GM12878 (cell line): ENCODE measurements around the gene MCAT. TPM values are rescaled to one million over a fixed set of nuclear protein-coding genes. Genes with fewer than 3 reads are reported as not detected.

Experiments used
- ASH2L ChIP-seq: fragments of 300-600, 200-600 bp; sonication (generic); IDR thresholded peaks from 2 replicates; pipeline ENCODE4 v1.6.1; 2017; ENCODE audit warnings: low read depth, mild to moderate bottlenecking, borderline replicate concordance
- CBFB ChIP-seq: IDR thresholded peaks from 2 replicates; pipeline ENCODE4 v1.6.1; 2016; ENCODE audit warnings: antibody characterized with exemption, low read depth
- EP300 ChIP-seq, 2 experiments: fragments of 150-350 bp in 1 of 2; IDR thresholded peaks; 2 replicates each; pipeline ENCODE4 v1.6.1; 2011 to 2012; ENCODE audit warnings: low read depth in 2 of 2, low read length in 2 of 2, borderline replicate concordance in 1 of 2, improper control_type of control experiment in 1 of 2, inconsistent platforms in 1 of 2; ENCODE audit not compliant: control insufficient read depth in 1 of 2
- GATAD2B ChIP-seq: fragments of 450-650 bp; conservative IDR thresholded peaks from 2 replicates; pipeline ENCODE4 v1.6.1; 2017; ENCODE audit warnings: low read depth, mild to moderate bottlenecking, moderate library complexity
- MYB ChIP-seq: fragments of 150-350 bp; IDR thresholded peaks from 2 replicates; pipeline ENCODE4 v1.6.1; 2014; ENCODE audit warnings: mild to moderate bottlenecking, low read depth, low read length, borderline replicate concordance
- NFYA ChIP-seq: IDR thresholded peaks from 2 replicates; pipeline ENCODE4 v1.6.1; 2011; ENCODE audit warnings: low read depth, mild to moderate bottlenecking, low read length, improper control_type of control experiment, borderline replicate concordance
- RBBP5 ChIP-seq: fragments of 200-600 bp; sonication (generic); conservative IDR thresholded peaks from 2 replicates; pipeline ENCODE4 v1.6.1; 2016
- SIX5 ChIP-seq: IDR thresholded peaks from 2 replicates; pipeline ENCODE4 v1.6.1; 2011; ENCODE audit warnings: mild to moderate bottlenecking, low read depth, low read length, moderate library complexity; ENCODE audit not compliant: severe bottlenecking
- SREBF1 ChIP-seq: IDR thresholded peaks from 2 replicates; pipeline ENCODE4 v1.6.1; 2012; ENCODE audit warnings: mild to moderate bottlenecking, low read length
- TCF3 ChIP-seq: IDR thresholded peaks from 2 replicates; pipeline ENCODE4 v1.6.1; 2012; ENCODE audit warnings: low read depth, mild to moderate bottlenecking, low read length, borderline replicate concordance; ENCODE audit not compliant: insufficient read depth
- ZNF274 ChIP-seq: IDR thresholded peaks from one replicate; pipeline ENCODE4 v1.8.0; 2011; ENCODE audit not compliant: insufficient read length, insufficient read depth
- ZNF622 ChIP-seq: fragments of 450-650 bp; IDR thresholded peaks from 2 replicates; pipeline ENCODE4 v1.6.1; 2017; ENCODE audit warnings: mild to moderate bottlenecking, inconsistent platforms
- polyA plus RNA-seq, 11 experiments: library from polyadenylated mRNA; depleted of rRNA in 4 of 11; unstranded in 6 of 11; stranded (reverse) in 5 of 11; fragments of >200 nt; fragmentation: Nextera tagmentation in 4 of 11; fragmentation: Illumina TruSeq in 1 of 11; extraction: Ambion mirVana in 4 of 11; extraction: Trizol in 1 of 11; gene quantifications; 1 replicate in 1 of 11; 2 replicates in 10 of 11; pipeline versions ENCODE4 v1.2.1 to v1.2.3, GENCODE V29; 2011 to 2016; ENCODE audit warnings: inconsistent platforms in 2 of 11, missing spikeins in 2 of 11, low read depth in 1 of 11
- total RNA-seq, 4 experiments: library from RNA; depleted of rRNA in 3 of 4; stranded (reverse); fragments of >200 nt in 3 of 4; fragmentation: Illumina TruSeq in 1 of 4; extraction: Trizol in 1 of 4; gene quantifications; 2 replicates each; pipeline versions ENCODE4 v1.2.1 to v1.2.3, GENCODE V29; 2013 to 2021
- TF ChIP-seq, protein P1 (sequence below): IDR thresholded peaks from 2 replicates; pipeline ENCODE4 v1.6.1; 2012; ENCODE audit warnings: low read length, inconsistent platforms
- TF ChIP-seq, protein P2 (sequence below): fragments of 450-650 bp; IDR thresholded peaks from 2 replicates; pipeline ENCODE4 v1.6.1; 2014; ENCODE audit warnings: mild to moderate bottlenecking
- TF ChIP-seq, protein P3 (sequence below): fragments of 450-650 bp; formaldehyde crosslinking; IDR thresholded peaks from 2 replicates; pipeline ENCODE4 v1.4.0; 2020; ENCODE audit warnings: mild to moderate bottlenecking, moderate library complexity
- TF ChIP-seq, protein P4 (sequence below): fragments of 450-650 bp; formaldehyde crosslinking; IDR thresholded peaks from 2 replicates; pipeline ENCODE4 v1.4.0; 2022; ENCODE audit warnings: mild to moderate bottlenecking, moderate library complexity
- TF ChIP-seq, protein P5 (sequence below): fragments of 450-650 bp; IDR thresholded peaks from 2 replicates; pipeline ENCODE4 v1.6.1; 2017; ENCODE audit warnings: mild to moderate bottlenecking

The MCAT gene
- total and polyA plus RNA-seq, 10 of the 15 experiments (the other 5 are each of a cell fraction or from before 2014, with no cell fraction given): 3.6 to 29.1 (median 19.3) TPM

DNA sequence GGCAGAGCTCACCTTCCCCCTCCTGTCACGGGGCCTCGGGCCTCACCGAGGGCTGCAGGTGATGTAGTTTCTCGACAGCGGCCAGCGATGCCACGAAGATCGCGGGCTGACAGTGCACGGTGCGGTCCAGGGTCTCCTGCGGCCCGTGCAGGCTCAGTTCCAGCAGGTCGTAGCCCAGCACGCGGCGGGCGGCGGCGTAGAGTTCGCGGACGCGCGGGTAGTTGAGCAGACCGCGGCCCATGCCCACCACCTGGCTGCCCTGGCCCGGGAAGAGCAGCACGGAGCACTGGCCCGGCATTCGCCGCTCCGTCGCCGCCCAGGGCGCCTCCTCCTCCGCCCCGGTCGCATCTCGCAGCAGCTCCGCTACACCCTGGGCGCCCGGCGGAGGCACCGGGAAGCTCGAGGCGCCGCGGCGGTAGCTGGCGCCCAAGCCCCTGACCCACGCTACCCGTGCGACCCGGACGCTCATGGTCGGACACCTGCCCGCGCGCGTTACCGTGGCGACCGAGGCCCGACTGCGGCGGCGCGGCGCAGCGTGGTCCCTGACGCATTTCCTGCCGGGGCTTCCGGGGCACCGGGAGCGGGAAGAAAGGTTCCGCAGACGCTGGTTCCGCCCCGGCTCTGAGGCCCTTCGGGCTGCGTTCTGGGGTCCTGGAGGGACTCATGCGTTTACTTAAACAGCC is at the start of gene MCAT (continued):
- TF ChIP-seq EP300 (IDR thresholded peaks at IDR 0.05; ENCODE audit: borderline replicate concordance in 1 of 2, control insufficient read depth in 1 of 2, low read depth in 2 of 2, low read length in 2 of 2) (no peak), NFYA (no peak), SREBF1 (0 out of 2 replicates have a peak, but pooled peaks have one; percentile 43), ASH2L (peak; percentile 66; the same call in 1 of the 2 replicates), MYB (no peak), RBBP5 (no peak), SIX5 (peak; percentile 65), GATAD2B (0 out of 2 replicates have a peak, but pooled peaks have one; percentile 63), TCF3 (peak; percentile 63; the same call in 1 of the 2 replicates), CBFB (no peak), ZNF274 (no peak), ZNF622 (no peak)
- TF ChIP-seq, protein P1, sequence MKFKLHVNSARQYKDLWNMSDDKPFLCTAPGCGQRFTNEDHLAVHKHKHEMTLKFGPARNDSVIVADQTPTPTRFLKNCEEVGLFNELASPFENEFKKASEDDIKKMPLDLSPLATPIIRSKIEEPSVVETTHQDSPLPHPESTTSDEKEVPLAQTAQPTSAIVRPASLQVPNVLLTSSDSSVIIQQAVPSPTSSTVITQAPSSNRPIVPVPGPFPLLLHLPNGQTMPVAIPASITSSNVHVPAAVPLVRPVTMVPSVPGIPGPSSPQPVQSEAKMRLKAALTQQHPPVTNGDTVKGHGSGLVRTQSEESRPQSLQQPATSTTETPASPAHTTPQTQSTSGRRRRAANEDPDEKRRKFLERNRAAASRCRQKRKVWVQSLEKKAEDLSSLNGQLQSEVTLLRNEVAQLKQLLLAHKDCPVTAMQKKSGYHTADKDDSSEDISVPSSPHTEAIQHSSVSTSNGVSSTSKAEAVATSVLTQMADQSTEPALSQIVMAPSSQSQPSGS: no peak
- TF ChIP-seq, protein P2, sequence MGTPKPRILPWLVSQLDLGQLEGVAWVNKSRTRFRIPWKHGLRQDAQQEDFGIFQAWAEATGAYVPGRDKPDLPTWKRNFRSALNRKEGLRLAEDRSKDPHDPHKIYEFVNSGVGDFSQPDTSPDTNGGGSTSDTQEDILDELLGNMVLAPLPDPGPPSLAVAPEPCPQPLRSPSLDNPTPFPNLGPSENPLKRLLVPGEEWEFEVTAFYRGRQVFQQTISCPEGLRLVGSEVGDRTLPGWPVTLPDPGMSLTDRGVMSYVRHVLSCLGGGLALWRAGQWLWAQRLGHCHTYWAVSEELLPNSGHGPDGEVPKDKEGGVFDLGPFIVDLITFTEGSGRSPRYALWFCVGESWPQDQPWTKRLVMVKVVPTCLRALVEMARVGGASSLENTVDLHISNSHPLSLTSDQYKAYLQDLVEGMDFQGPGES: no peak
- TF ChIP-seq, protein P3, sequence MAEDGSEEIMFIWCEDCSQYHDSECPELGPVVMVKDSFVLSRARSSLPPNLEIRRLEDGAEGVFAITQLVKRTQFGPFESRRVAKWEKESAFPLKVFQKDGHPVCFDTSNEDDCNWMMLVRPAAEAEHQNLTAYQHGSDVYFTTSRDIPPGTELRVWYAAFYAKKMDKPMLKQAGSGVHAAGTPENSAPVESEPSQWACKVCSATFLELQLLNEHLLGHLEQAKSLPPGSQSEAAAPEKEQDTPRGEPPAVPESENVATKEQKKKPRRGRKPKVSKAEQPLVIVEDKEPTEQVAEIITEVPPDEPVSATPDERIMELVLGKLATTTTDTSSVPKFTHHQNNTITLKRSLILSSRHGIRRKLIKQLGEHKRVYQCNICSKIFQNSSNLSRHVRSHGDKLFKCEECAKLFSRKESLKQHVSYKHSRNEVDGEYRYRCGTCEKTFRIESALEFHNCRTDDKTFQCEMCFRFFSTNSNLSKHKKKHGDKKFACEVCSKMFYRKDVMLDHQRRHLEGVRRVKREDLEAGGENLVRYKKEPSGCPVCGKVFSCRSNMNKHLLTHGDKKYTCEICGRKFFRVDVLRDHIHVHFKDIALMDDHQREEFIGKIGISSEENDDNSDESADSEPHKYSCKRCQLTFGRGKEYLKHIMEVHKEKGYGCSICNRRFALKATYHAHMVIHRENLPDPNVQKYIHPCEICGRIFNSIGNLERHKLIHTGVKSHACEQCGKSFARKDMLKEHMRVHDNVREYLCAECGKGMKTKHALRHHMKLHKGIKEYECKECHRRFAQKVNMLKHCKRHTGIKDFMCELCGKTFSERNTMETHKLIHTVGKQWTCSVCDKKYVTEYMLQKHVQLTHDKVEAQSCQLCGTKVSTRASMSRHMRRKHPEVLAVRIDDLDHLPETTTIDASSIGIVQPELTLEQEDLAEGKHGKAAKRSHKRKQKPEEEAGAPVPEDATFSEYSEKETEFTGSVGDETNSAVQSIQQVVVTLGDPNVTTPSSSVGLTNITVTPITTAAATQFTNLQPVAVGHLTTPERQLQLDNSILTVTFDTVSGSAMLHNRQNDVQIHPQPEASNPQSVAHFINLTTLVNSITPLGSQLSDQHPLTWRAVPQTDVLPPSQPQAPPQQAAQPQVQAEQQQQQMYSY (CRISPR knock-in tag): no peak
- TF ChIP-seq, protein P4, sequence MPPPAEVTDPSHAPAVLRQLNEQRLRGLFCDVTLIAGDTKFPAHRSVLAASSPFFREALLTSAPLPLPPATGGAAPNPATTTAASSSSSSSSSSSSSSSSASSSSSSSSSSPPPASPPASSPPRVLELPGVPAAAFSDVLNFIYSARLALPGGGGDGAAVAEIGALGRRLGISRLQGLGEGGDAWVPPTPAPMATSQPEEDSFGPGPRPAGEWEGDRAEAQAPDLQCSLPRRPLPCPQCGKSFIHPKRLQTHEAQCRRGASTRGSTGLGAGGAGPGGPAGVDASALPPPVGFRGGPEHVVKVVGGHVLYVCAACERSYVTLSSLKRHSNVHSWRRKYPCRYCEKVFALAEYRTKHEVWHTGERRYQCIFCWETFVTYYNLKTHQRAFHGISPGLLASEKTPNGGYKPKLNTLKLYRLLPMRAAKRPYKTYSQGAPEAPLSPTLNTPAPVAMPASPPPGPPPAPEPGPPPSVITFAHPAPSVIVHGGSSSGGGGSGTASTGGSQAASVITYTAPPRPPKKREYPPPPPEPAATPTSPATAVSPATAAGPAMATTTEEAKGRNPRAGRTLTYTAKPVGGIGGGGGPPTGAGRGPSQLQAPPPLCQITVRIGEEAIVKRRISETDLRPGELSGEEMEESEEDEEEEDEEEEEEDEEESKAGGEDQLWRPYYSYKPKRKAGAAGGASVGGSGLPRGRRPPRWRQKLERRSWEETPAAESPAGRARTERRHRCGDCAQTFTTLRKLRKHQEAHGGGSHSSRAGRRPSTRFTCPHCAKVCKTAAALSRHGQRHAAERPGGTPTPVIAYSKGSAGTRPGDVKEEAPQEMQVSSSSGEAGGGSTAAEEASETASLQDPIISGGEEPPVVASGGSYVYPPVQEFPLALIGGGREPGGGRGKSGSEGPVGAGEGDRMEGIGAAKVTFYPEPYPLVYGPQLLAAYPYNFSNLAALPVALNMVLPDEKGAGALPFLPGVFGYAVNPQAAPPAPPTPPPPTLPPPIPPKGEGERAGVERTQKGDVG (CRISPR knock-in tag): no peak
- TF ChIP-seq, protein P5, sequence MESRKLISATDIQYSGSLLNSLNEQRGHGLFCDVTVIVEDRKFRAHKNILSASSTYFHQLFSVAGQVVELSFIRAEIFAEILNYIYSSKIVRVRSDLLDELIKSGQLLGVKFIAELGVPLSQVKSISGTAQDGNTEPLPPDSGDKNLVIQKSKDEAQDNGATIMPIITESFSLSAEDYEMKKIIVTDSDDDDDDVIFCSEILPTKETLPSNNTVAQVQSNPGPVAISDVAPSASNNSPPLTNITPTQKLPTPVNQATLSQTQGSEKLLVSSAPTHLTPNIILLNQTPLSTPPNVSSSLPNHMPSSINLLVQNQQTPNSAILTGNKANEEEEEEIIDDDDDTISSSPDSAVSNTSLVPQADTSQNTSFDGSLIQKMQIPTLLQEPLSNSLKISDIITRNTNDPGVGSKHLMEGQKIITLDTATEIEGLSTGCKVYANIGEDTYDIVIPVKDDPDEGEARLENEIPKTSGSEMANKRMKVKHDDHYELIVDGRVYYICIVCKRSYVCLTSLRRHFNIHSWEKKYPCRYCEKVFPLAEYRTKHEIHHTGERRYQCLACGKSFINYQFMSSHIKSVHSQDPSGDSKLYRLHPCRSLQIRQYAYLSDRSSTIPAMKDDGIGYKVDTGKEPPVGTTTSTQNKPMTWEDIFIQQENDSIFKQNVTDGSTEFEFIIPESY: no peak
